Measurements from ENCODE around the gene SMOC1. TPM values are rescaled to one million over a fixed set of nuclear protein-coding genes. Genes with fewer than 3 reads are reported as not detected.

SMOC1 gene
- total RNA-seq, 1 experiment from 2014 or later, result not detected

- Histone ChIP-seq H3K79me2 (ENCODE audit: low read length) (no peaks in the 10 kb centered on the region), H3F3A (ENCODE audit: low read length, unreplicated experiment) (no peaks in the 10 kb centered on the region), H4K20me1 (ENCODE audit: low read length) (no peaks in the 10 kb centered on the region), H3K9me2 (replicated peaks; ENCODE audit: low read length) (no peaks in the 10 kb centered on the region), H3K9me3 (ENCODE audit: low read length) (no peaks in the 10 kb centered on the region), H3K4me2 (ENCODE audit: low read length) (no peak overlapping the region), H3K27ac (ENCODE audit: low read length) (no peak overlapping the region), H3K27me3 (ENCODE audit: low read length) (peaks cover 95% of the 10 kb centered on the region), H3K36me3 (ENCODE audit: low read depth, low read length) (no peaks in the 10 kb centered on the region), H3K4me3 (ENCODE audit: low read length) (no peak overlapping the region), H3K9ac (ENCODE audit: low read length) (no peak overlapping the region), H2AFZ (ENCODE audit: low read length) (no peak overlapping the region), H3K4me1 (ENCODE audit: insufficient read depth, low read length) (no peaks in the 10 kb centered on the region)
- POLR2A ChIA-PET (ENCODE audit: unreplicated experiment), result no interaction called here
- TF ChIP-seq EZH2phosphoT487 (IDR thresholded peaks at IDR 0.05; ENCODE audit: borderline replicate concordance, low read length), result no peak
- no peak for TF ChIP-seq EZH2 (IDR thresholded peaks at IDR 0.05; ENCODE audit: low read length, unreplicated experiment)
- TF ChIP-seq CTCF (conservative IDR thresholded peaks at IDR 0.05; ENCODE audit: low read depth, low read length), result no peak
- DNase-seq, result no peak
- no peak for ATAC-seq
- intact Hi-C loops (cut with micrococcal nuclease), result no loop called here
- BruUV-seq (replicated peaks), result no TSS peak
- CTCF ChIA-PET, result no interaction called here
These were observed 34.5 kb downstream of the SMOC1 start for GRCh38 chr14:69913686-69914085.

GRCh38 chr14:69916396-69916795 is 37.2 kb downstream of the SMOC1 start:
- Histone ChIP-seq H3K27ac (ENCODE audit: low read length) (no peak overlapping the region), H3K9ac (ENCODE audit: low read length) (no peak overlapping the region), H3K4me1 (ENCODE audit: insufficient read depth, low read length) (no peaks in the 10 kb centered on the region), H3K9me3 (ENCODE audit: low read length) (no peaks in the 10 kb centered on the region), H3K4me2 (ENCODE audit: low read length) (no peak overlapping the region), H3K27me3 (ENCODE audit: low read length) (peaks cover 92% of the 10 kb centered on the region), H3K79me2 (ENCODE audit: low read length) (no peaks in the 10 kb centered on the region), H2AFZ (ENCODE audit: low read length) (no peak overlapping the region), H3K4me3 (ENCODE audit: low read length) (no peak overlapping the region), H3K9me2 (replicated peaks; ENCODE audit: low read length) (no peaks in the 10 kb centered on the region), H4K20me1 (ENCODE audit: low read length) (no peaks in the 10 kb centered on the region), H3K36me3 (ENCODE audit: low read depth, low read length) (no peaks in the 10 kb centered on the region), H3F3A (ENCODE audit: low read length, unreplicated experiment) (no peaks in the 10 kb centered on the region)
- ATAC-seq (no peak), DNase-seq (no peak)
- TF ChIP-seq CTCF (conservative IDR thresholded peaks at IDR 0.05; ENCODE audit: low read depth, low read length) (no peak), EZH2phosphoT487 (IDR thresholded peaks at IDR 0.05; ENCODE audit: borderline replicate concordance, low read length) (no peak), EZH2 (IDR thresholded peaks at IDR 0.05; ENCODE audit: low read length, unreplicated experiment) (no peak)
- ChIA-PET CTCF (no interaction called here), POLR2A (ENCODE audit: unreplicated experiment) (no interaction called here)
- BruUV-seq (replicated peaks), result no TSS peak
- intact Hi-C loops (cut with micrococcal nuclease), result no loop called here

- BruUV-seq (replicated peaks), result no TSS peak
- Histone ChIP-seq H3K79me2 (ENCODE audit: low read length) (no peaks in the 10 kb centered on the region), H3K9me2 (replicated peaks; ENCODE audit: low read length) (no peaks in the 10 kb centered on the region), H3K4me1 (ENCODE audit: insufficient read depth, low read length) (no peaks in the 10 kb centered on the region), H3K27me3 (ENCODE audit: low read length) (peaks cover 94% of the 10 kb centered on the region), H3K27ac (ENCODE audit: low read length) (no peak overlapping the region), H3K36me3 (ENCODE audit: low read depth, low read length) (no peaks in the 10 kb centered on the region), H3K4me2 (ENCODE audit: low read length) (no peak overlapping the region), H2AFZ (ENCODE audit: low read length) (no peak overlapping the region), H4K20me1 (ENCODE audit: low read length) (no peaks in the 10 kb centered on the region), H3K9me3 (ENCODE audit: low read length) (no peaks in the 10 kb centered on the region), H3F3A (ENCODE audit: low read length, unreplicated experiment) (no peaks in the 10 kb centered on the region), H3K4me3 (ENCODE audit: low read length) (no peak overlapping the region), H3K9ac (ENCODE audit: low read length) (no peak overlapping the region)
- intact Hi-C loops (cut with micrococcal nuclease), result no loop called here
- POLR2A ChIA-PET (ENCODE audit: unreplicated experiment), result no interaction called here
- DNase-seq, result no peak
- TF ChIP-seq EZH2phosphoT487 (IDR thresholded peaks at IDR 0.05; ENCODE audit: borderline replicate concordance, low read length), result no peak
- no peak for TF ChIP-seq EZH2 (IDR thresholded peaks at IDR 0.05; ENCODE audit: low read length, unreplicated experiment)
- TF ChIP-seq CTCF (conservative IDR thresholded peaks at IDR 0.05; ENCODE audit: low read depth, low read length), result no peak
- no peak for ATAC-seq
- CTCF ChIA-PET, result no interaction called here
These were observed 38.1 kb downstream of the SMOC1 start for GRCh38 chr14:69917287-69917686.

Measured in PC-3 (cell line).